Psoas muscle (tissue), 8 donors: Measurements from ENCODE around the gene RNF167. TPM values are rescaled to one million over a fixed set of nuclear protein-coding genes. Genes with fewer than 3 reads are reported as not detected.

Source experiments
- ATAC-seq, 4 donors: fragments of 200-7000 bp; cut with Tn5 transposase; one replicate each; pipeline ENCODE4 v1.9.1; 2020; ENCODE audit warnings: moderate library complexity in 3 of 4, mild to moderate bottlenecking in 2 of 4
- DNase-seq, 2 donors: peaks; one replicate each; pipeline ENCODE4 v3.0.0-alpha.2; 2020
- H3K27ac ChIP-seq: fragments of 200-600 bp; one replicate; pipeline ENCODE4 v1.8.0; 2022
- H3K27me3 ChIP-seq, 3 donors: fragments of 200-600 bp in 1 of 3; one replicate each; pipeline versions ENCODE4 v1.6.1 to v1.8.0; 2013 to 2022; ENCODE audit warnings: low read length in 2 of 3, mild to moderate bottlenecking in 2 of 3, moderate library complexity in 1 of 3; ENCODE audit not compliant: insufficient read depth in 3 of 3
- H3K36me3 ChIP-seq, 2 donors: fragments of 200-600 bp in 1 of 2; one replicate each; pipeline versions ENCODE4 v1.6.1 to v1.8.0; 2013 to 2022; ENCODE audit warnings: low read depth in 1 of 2, mild to moderate bottlenecking in 1 of 2, moderate library complexity in 1 of 2; ENCODE audit not compliant: insufficient read depth in 1 of 2
- H3K4me1 ChIP-seq: fragments of 200-600 bp; one replicate; pipeline ENCODE4 v1.8.0; 2022
- H3K4me3 ChIP-seq: fragments of 200-600 bp; one replicate; pipeline ENCODE4 v1.8.0; 2022; ENCODE audit warnings: mild to moderate bottlenecking
- H3K9me3 ChIP-seq: fragments of 200-600 bp; one replicate; pipeline ENCODE4 v1.8.0; 2022
- WGBS, 3 donors: extraction: QIAGEN DNeasy Blood & Tissue Kit; methylation state at CpG; one replicate each; pipeline versions ENCODE4 v1.1.6 to v1.1.7; 2013; 5-methylcytosine and 5-hydroxymethylcytosine counted together
- intact Hi-C, 2 donors: fragments of 100-400 bp; cut with DNase I; formaldehyde crosslinking; loops; one replicate each; pipeline versions ENCODE4 v1.11.0 to v1.14.2; 2022
- polyA plus RNA-seq, 3 donors: library from polyadenylated mRNA; stranded (reverse); fragments of 200-250 nt; gene quantifications; one replicate each; pipeline ENCODE4 v1.2.3, GENCODE V29; 2013
- total RNA-seq, 4 donors: library from RNA; stranded (reverse); fragmentation: NEBNext Ultra II Directional in 2 of 4; extraction: Animal tissue kit (Norgen Biotek cat#: 25700) in 2 of 4; gene quantifications; one replicate each; pipeline versions ENCODE4 v1.2.1 to v1.2.4, GENCODE V29; 2021 to 2023
- TF ChIP-seq, protein P1 (sequence below): fragments of 200-600 bp; IDR thresholded peaks from one replicate; pipeline ENCODE4 v1.8.0; 2022; ENCODE audit warnings: antibody characterized with exemption
- donor health status: healthy with polysubstance abuse.
- donor health status: DM: no; HTN: no; CAD: no; lungs with moderate emphysema.
- donor health status: Bipolar disorder and iron deficiency.
- donor health status: healthy.
- donor health status: DM: yes; HTN: yes; CAD: no.
- donor health status: DM: no; HTN: no; CAD: no.
- donor health status: DM: no; HTN: no; CAD: no.
- donor health status: DM: yes; HTN: yes; CAD: no.

RNF167 gene
- total and polyA plus RNA-seq, 7 donors, result 85.1 to 151 (median 88.1) TPM

DNA sequence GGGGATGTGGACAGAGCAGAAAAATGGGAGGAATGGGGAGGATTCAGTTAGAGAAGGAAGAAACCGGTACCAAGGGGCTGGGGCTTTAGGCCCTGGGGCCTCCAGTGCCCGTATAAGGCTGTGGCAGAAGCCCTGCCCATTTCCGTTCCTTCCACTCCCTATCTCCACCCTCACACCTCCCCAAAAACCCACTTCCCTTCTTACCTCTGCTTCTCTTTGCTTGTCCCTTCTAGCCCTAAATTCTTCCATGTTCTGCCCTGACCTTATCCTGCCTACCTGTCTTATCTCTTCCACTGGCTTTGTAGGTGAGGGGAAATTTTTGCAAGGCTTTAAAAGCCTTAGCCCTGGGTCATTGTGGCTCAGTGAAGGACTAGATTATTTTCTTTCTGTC is 4.1 kb downstream of the RNF167 start:
- H3K9me3 ChIP-seq, result no peaks in the 10 kb centered on the region
- 45 to 61% (median 50%) methylated on average over 2 to 3 of the region's 3 CpGs for WGBS, 3 donors
- H3K4me3 ChIP-seq, result no peak overlapping the region
- intact Hi-C loops, result loop anchor here (5.0 kb wide), 3 partner anchors 37 to 53 kb away; partner anchors contain the start of genes CAMTA2 (in 1 of the 2), INCA1 (in 1 of the 2) and KIF1C (in 1 of the 2)
- H3K27me3 ChIP-seq, result no peaks in the 10 kb centered on the region
- ATAC-seq (no peak), DNase-seq (peak in 1 of 2 donors; percentile 39)
- TF ChIP-seq, protein P1, sequence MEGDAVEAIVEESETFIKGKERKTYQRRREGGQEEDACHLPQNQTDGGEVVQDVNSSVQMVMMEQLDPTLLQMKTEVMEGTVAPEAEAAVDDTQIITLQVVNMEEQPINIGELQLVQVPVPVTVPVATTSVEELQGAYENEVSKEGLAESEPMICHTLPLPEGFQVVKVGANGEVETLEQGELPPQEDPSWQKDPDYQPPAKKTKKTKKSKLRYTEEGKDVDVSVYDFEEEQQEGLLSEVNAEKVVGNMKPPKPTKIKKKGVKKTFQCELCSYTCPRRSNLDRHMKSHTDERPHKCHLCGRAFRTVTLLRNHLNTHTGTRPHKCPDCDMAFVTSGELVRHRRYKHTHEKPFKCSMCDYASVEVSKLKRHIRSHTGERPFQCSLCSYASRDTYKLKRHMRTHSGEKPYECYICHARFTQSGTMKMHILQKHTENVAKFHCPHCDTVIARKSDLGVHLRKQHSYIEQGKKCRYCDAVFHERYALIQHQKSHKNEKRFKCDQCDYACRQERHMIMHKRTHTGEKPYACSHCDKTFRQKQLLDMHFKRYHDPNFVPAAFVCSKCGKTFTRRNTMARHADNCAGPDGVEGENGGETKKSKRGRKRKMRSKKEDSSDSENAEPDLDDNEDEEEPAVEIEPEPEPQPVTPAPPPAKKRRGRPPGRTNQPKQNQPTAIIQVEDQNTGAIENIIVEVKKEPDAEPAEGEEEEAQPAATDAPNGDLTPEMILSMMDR, result no peak
- peaks cover 33% of the 10 kb centered on the region for H3K4me1 ChIP-seq
- H3K36me3 ChIP-seq, result peaks cover 0 to 51% of the 10 kb centered on the region in 2 donors
- peak overlapping the region; percentile 96 for H3K27ac ChIP-seq

DNA sequence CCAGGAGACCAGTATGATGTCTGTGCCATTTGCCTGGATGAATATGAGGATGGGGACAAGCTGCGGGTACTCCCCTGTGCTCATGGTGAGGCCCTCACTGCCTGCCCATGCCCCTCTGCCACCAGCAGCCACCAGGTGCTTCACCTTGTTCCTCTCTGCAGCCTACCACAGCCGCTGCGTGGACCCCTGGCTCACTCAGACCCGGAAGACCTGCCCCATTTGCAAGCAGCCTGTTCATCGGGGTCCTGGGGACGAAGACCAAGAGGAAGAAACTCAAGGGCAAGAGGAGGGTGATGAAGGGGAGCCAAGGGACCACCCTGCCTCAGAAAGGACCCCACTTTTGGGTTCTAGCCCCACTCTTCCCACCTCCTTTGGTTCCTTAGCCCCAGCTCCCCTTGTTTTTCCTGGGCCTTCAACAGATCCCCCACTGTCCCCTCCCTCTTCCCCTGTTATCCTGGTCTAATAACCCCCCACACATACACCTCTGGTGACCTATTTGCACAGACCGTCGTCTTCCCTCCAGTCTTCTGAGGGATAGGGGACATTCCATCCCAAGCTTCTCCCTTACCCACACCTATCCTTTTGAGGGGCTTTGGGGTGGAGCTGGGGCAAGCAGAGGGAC is 4.6 kb downstream of the RNF167 start:
- WGBS, 3 donors, result 60 to 61% (median 61%) methylated on average over 8 of the region's 8 CpGs
- intact Hi-C loops, result loop anchor here (5.0 kb wide), 3 partner anchors 37 to 53 kb away; partner anchors contain the start of genes CAMTA2 (in 1 of the 2), INCA1 (in 1 of the 2) and KIF1C (in 1 of the 2)

DNA sequence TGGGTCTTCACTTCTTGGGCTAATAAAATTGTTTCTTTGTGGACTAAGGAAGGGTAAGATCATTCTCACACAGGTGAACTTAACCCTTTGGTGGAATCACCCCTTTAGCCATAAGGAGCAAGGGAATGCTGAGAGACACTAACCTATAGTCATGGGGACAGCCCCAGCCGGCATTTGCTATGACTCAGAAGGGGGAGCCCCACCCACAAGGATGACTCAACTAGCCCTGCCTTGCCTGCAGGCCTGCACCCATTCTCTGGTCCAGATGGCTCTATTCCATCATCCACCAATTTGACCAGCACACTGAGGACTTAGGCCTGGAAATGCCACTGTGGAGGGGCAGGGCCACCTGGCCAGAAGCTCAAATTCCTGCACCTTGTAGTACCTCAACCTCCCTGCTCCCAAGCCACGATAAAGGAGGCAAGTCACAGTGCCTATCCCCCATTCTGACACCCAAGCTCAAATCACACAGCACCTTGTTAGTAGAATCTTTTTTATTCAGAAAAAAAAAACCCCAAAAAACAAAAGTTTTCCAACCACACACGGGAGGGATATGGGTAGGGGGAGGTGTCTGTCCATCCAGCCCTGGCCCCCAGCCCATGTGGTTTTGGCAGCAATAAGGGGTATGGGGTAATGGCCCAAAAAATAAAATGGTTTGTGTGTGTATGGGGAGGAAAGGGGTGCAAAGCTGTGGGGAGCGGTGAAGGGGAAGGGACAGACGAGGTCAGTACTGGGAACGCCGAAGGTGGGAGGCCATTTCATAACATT is 5.3 kb downstream of the RNF167 start:
- Histone ChIP-seq H3K27ac (peak overlapping the region; percentile 96), H3K4me1 (peaks cover 36% of the 10 kb centered on the region), H3K36me3 (peaks cover 0 to 51% of the 10 kb centered on the region in 2 donors), H3K27me3 (no peaks in the 10 kb centered on the region), H3K4me3 (peak overlapping the region; percentile 97), H3K9me3 (no peaks in the 10 kb centered on the region)
- ATAC-seq (peak; percentile 48 to 62 (median 58)), DNase-seq (peak; percentile 86 to 90)
- TF ChIP-seq, protein P1, result no peak
- WGBS, 3 donors, result 23 to 35% (median 23%) methylated on average over 7 of the region's 7 CpGs
- intact Hi-C loops, result no loop called here

More for the DNA sequence above, 4.6 kb downstream of the RNF167 start:
- Histone ChIP-seq H3K36me3 (peaks cover 0 to 51% of the 10 kb centered on the region in 2 donors), H3K27ac (peak overlapping the region; percentile 96), H3K4me1 (peaks cover 33% of the 10 kb centered on the region), H3K9me3 (no peaks in the 10 kb centered on the region), H3K27me3 (no peaks in the 10 kb centered on the region), H3K4me3 (peak overlapping the region; percentile 97)
- TF ChIP-seq, protein P1, result no peak
- ATAC-seq, result no peak
- peak in 1 of 2 donors; percentile 48 for DNase-seq

DNA sequence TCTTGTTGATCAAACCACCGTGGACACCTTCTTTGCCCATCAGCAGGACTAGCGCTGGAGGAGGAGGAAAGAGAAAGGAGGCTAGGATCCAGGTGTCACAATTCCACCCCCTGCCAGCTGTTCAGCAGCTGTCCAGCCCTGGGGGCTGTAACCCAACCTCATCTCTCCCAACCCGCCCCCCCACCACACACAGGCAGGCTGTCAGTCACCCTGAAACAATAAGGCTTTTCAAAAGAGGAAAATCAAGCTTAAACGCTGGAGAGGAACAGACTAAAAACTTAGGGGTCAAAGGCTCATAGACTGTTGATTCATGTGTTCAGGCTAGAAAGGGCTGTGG is 5.8 kb downstream of the RNF167 start:
- no peak for ATAC-seq
- Histone ChIP-seq H3K4me3 (peak overlapping the region; percentile 97), H3K4me1 (peaks cover 41% of the 10 kb centered on the region), H3K36me3 (peaks cover 0 to 51% of the 10 kb centered on the region in 2 donors), H3K27ac (peak overlapping the region; percentile 96), H3K9me3 (no peaks in the 10 kb centered on the region), H3K27me3 (no peaks in the 10 kb centered on the region)
- TF ChIP-seq, protein P1, result no peak
- WGBS, 3 donors, result 6 to 27% (median 24%) methylated on average over 3 to 4 of the region's 4 CpGs
- no peak for DNase-seq
- intact Hi-C loops, result no loop called here
